Mucosa of descending colon (tissue), 3 donors: Measurements from ENCODE around the gene HSPB3. TPM values are rescaled to one million over a fixed set of nuclear protein-coding genes. Genes with fewer than 3 reads are reported as not detected.
"Not testable (repeated sequence)": the region's sequence is repeated elsewhere in the genome, so short reads cannot be mapped to it uniquely, and the experiment has no call there.

Experiments used
- ATAC-seq: fragments of 200-7000 bp; cut with Tn5 transposase; one replicate; pipeline ENCODE4 v1.9.1; 2020; ENCODE audit warnings: mild to moderate bottlenecking, moderate library complexity
- DNase-seq, 3 donors: peaks; one replicate each; pipeline ENCODE4 v3.0.0-alpha.2; 2020
- H3K36me3 ChIP-seq: fragments of 200-600 bp; one replicate; pipeline ENCODE4 v1.8.0; 2021; ENCODE audit warnings: low read depth, mild to moderate bottlenecking
- H3K4me1 ChIP-seq: fragments of 200-600 bp; one replicate; pipeline ENCODE4 v1.8.0; 2021; ENCODE audit warnings: low read depth, mild to moderate bottlenecking
- H3K4me3 ChIP-seq: fragments of 200-600 bp; one replicate; pipeline ENCODE4 v1.8.0; 2021; ENCODE audit warnings: mild to moderate bottlenecking
- H3K9me3 ChIP-seq: fragments of 200-600 bp; one replicate; pipeline ENCODE4 v1.8.0; 2021; ENCODE audit warnings: mild to moderate bottlenecking
- intact Hi-C, 2 donors: fragments of 100-400 bp; cut with DNase I in 1 of 2; cut with micrococcal nuclease in 1 of 2; formaldehyde crosslinking; loops; one replicate each; pipeline versions ENCODE4 v1.11.0 to v1.11.1; 2022; cut with DNase I, micrococcal nuclease
- total RNA-seq, 3 donors: library from RNA; stranded (reverse); fragmentation: NEBNext Ultra II Directional in 2 of 3; extraction: Animal tissue kit (Norgen Biotek cat#: 25700) in 2 of 3; gene quantifications; one replicate each; pipeline versions ENCODE4 v1.2.1 to v1.2.4, GENCODE V29; 2021 to 2023
- TF ChIP-seq, protein P1 (sequence below): fragments of 200-600 bp; IDR thresholded peaks from one replicate; pipeline ENCODE4 v1.8.0; 2022; ENCODE audit warnings: antibody characterized with exemption, mild to moderate bottlenecking
- donor health status: DM: no; HTN: no; CAD: no; lungs with moderate emphysema.
- donor health status: DM: no; HTN: no; CAD: no.
- donor health status: DM: no; HTN: yes; CAD: no.

Gene HSPB3
- total RNA-seq, 3 donors from 2014 or later, result 0.78 to 4.6 (median 1.5) TPM

DNA sequence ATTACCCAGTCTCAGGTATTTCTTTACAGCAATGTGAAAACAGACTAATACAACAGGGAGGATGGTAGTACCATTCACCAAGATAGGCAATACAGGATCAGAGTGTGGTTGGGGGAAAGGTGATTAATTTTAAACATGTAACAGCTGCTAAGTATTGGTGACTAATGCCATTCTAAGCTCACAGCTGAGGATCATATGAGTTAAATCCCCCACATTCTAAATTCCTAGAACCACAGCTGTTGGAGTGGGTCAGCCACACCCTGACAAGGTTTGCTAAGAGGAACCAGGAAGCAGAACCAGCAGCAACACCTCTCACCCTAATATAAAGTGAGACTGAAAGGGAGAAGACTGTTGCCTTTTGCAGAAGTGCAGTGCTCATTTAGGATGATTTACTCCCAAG, 24.8 kb downstream of the HSPB3 start:
- no peak for ATAC-seq
- H3K36me3 ChIP-seq, result no peaks in the 10 kb centered on the region
- TF ChIP-seq, protein P1, sequence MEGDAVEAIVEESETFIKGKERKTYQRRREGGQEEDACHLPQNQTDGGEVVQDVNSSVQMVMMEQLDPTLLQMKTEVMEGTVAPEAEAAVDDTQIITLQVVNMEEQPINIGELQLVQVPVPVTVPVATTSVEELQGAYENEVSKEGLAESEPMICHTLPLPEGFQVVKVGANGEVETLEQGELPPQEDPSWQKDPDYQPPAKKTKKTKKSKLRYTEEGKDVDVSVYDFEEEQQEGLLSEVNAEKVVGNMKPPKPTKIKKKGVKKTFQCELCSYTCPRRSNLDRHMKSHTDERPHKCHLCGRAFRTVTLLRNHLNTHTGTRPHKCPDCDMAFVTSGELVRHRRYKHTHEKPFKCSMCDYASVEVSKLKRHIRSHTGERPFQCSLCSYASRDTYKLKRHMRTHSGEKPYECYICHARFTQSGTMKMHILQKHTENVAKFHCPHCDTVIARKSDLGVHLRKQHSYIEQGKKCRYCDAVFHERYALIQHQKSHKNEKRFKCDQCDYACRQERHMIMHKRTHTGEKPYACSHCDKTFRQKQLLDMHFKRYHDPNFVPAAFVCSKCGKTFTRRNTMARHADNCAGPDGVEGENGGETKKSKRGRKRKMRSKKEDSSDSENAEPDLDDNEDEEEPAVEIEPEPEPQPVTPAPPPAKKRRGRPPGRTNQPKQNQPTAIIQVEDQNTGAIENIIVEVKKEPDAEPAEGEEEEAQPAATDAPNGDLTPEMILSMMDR, result no peak
- H3K9me3 ChIP-seq, result no peaks in the 10 kb centered on the region
- DNase-seq, result no peak
- H3K4me1 ChIP-seq, result no peaks in the 10 kb centered on the region
- no peak overlapping the region for H3K4me3 ChIP-seq
- intact Hi-C loops, result no loop called here

DNA sequence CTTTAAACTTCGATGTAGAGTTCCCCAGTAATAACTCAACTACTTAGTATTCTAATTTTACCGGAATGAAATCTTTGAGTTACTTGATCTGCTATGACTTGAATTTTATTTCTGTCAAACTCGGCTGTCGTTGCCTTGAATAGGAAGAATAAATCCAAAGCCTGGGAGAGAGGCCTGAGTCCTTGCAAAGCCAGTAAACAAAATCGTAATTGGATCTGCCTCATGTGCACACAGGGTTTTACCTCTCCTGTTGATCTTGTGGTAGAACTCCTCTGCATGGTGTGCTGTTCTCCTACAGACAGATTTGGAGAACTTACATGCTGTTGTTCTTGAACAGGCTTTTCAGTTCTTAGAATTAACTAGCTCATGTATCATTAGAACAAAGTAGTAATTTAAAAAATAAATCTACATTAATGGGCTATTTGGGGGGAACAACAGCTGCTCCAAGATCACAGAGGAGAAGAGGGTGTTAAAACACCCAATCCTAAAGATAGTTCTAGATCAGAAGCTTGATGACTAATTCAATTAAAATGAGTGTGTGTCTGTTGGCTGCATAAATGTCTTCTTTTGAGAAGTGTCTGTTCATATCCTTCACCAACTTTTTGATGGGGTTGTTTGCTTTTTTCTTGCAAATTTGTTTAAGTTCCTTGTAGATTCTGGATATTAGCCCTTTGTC, 28.9 kb downstream of the HSPB3 start:
- no peak for DNase-seq
- TF ChIP-seq, protein P1, result no peak
- no peak overlapping the region for H3K4me3 ChIP-seq
- H3K9me3 ChIP-seq, result no peaks in the 10 kb centered on the region
- no peak for ATAC-seq
- H3K36me3 ChIP-seq, result no peaks in the 10 kb centered on the region
- H3K4me1 ChIP-seq, result no peaks in the 10 kb centered on the region
- intact Hi-C loops, result no loop called here

DNA sequence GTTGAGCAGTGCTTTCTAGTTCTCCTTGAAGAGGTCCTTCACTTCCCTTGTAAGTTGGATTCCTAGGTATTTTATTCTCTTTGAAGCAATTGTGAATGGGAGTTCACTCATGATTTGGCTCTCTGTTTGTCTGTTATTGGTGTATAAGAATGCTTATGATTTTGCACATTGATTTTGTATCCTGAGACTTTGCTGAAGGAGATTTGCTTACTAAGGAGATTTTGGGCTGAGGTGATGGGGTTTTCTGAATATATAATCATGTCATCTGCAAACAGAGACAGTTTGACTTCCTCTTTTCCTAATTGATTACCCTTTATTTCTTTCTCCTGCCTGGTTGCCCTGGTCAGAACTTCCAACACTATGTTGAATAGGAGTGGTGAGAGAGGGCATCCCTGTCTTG, 30.2 kb downstream of the HSPB3 start:
- intact Hi-C loops, result not testable (repeated sequence)

GRCh38 chr5:54489648-54489979, 34.1 kb downstream of the HSPB3 start:
- ATAC-seq, H3K36me3 ChIP-seq, H3K9me3 ChIP-seq, intact Hi-C loops, H3K4me1 ChIP-seq, DNase-seq, H3K4me3 ChIP-seq: not testable (repeated sequence)

More for the DNA sequence above, 30.2 kb downstream of the HSPB3 start:
- DNase-seq, H3K4me3 ChIP-seq, H3K9me3 ChIP-seq, H3K4me1 ChIP-seq, ATAC-seq, H3K36me3 ChIP-seq: not testable (repeated sequence)

DNA sequence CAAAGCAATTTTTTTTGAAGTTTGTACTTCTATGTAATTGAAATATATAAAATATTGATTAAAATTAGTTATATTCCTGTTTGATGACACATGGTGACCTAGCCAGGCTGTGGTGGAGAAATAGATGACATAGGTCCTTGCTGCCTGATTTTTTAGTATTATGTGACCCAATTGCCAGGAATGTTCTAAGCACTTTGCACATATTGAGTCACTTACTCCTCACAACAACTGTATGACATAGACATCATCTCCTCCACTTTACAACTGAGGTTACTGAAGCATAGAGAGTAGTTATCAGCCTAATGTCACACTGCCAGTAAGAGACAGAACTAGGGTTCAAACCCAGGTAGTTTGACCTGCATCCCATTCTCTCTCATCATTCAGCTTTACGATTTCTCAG, 35.8 kb downstream of the HSPB3 start:
- no peaks in the 10 kb centered on the region for H3K36me3 ChIP-seq
- ATAC-seq, result no peak
- TF ChIP-seq, protein P1, result no peak
- H3K9me3 ChIP-seq, result no peaks in the 10 kb centered on the region
- H3K4me1 ChIP-seq, result no peaks in the 10 kb centered on the region
- intact Hi-C loops, result loop anchor here in 1 of 2 donors (10.0 kb wide), 1 partner anchor 247 kb away; no protein-coding TSS in a partner anchor
- DNase-seq, result no peak
- H3K4me3 ChIP-seq, result no peak overlapping the region

DNA sequence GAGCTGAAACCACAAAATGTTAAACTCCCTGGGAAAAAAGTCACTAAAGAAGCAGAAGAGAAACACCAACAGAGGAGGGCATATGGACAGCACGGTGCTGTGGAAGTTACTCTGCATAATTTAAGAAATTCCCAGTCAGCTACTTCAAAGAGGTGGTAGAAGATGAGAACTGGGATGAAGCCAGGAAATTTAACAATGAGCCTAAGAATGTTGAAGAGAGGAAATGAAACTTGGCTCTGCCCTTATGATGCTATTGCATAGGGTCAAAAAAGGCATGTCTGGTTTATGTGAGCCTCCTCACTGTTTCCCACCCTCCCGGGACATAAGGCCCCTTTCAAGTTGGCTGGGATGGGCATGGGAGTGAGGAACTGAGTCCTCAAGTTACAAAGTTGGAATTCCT, 36.7 kb downstream of the HSPB3 start:
- ATAC-seq (no peak), DNase-seq (no peak)
- H3K36me3 ChIP-seq, result no peaks in the 10 kb centered on the region
- no peaks in the 10 kb centered on the region for H3K9me3 ChIP-seq
- no peak overlapping the region for H3K4me3 ChIP-seq
- TF ChIP-seq, protein P1, result no peak
- intact Hi-C loops, result loop anchor here in 1 of 2 donors (10.0 kb wide), 1 partner anchor 247 kb away; no protein-coding TSS in a partner anchor
- no peaks in the 10 kb centered on the region for H3K4me1 ChIP-seq

DNA sequence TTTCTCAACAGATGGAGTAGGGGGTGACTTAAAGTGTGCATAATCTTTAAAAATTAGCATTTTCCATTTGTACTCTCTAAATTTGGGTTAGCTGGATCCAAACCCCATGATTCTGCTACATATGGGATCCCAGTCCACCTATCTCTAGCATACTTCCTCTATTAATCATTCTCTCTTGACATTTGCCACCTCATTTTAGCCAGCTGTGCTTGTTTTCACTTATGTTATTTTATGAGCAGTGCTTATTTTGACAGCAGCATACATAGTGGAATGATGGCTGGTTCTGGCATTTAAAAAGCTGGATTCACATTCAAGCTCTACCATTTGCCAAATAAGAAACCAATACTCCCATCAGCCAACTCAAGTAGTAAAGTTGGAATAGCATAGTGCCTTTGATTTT, 39.5 kb downstream of the HSPB3 start:
- no peaks in the 10 kb centered on the region for H3K9me3 ChIP-seq
- intact Hi-C loops, result loop anchor here in 1 of 2 donors (10.0 kb wide), 1 partner anchor 250 kb away; no protein-coding TSS in a partner anchor
- DNase-seq (no peak), ATAC-seq (no peak)
- no peaks in the 10 kb centered on the region for H3K4me1 ChIP-seq
- TF ChIP-seq, protein P1, result no peak
- no peak overlapping the region for H3K4me3 ChIP-seq
- no peaks in the 10 kb centered on the region for H3K36me3 ChIP-seq
